Karpas-422 (cell line): ENCODE measurements around the gene LBHD2. TPM values are rescaled to one million over a fixed set of nuclear protein-coding genes. Genes with fewer than 3 reads are reported as not detected.

Experiments used
- DNase-seq: peaks from one replicate; pipeline ENCODE4 v3.0.0-alpha.2; 2015
- H2AFZ ChIP-seq: fragments of 200-600 bp; sonication (generic); 2 replicates; pipeline ENCODE4 v1.6.1; 2014; ENCODE audit warnings: antibody characterized with exemption, low read length, mixed read lengths
- H3K27ac ChIP-seq: fragments of 200-600 bp; sonication (generic); 2 replicates; pipeline ENCODE4 v1.5.1; 2014; ENCODE audit warnings: mild to moderate bottlenecking, low read length, moderate library complexity
- H3K27me3 ChIP-seq: fragments of 200-600 bp; sonication (generic); 2 replicates; pipeline ENCODE4 v1.6.1; 2014; ENCODE audit warnings: low read length, mixed read lengths
- H3K36me3 ChIP-seq: fragments of 200-600 bp; sonication (generic); 2 replicates; pipeline ENCODE4 v1.6.1; 2014; ENCODE audit warnings: low read length, mixed read lengths; ENCODE audit not compliant: insufficient read depth
- H3K4me1 ChIP-seq: fragments of 200-600 bp; sonication (generic); 2 replicates; pipeline ENCODE4 v1.6.1; 2014; ENCODE audit warnings: mild to moderate bottlenecking, low read length, mixed read lengths
- H3K4me2 ChIP-seq: fragments of 200-600 bp; sonication (generic); 2 replicates; pipeline ENCODE4 v1.6.1; 2014; ENCODE audit warnings: low read length, low read depth, mild to moderate bottlenecking; ENCODE audit not compliant: poor library complexity, severe bottlenecking
- H3K4me3 ChIP-seq: fragments of 200-600 bp; sonication (generic); 2 replicates; pipeline ENCODE4 v1.5.1; 2014; ENCODE audit warnings: mild to moderate bottlenecking, antibody characterized with exemption, low read length, mixed read lengths
- H3K79me2 ChIP-seq: fragments of 200-600 bp; sonication (generic); 2 replicates; pipeline ENCODE4 v1.6.1; 2014; ENCODE audit warnings: mild to moderate bottlenecking, low read length, mixed read lengths
- H3K9ac ChIP-seq: fragments of 200-600 bp; sonication (generic); 2 replicates; pipeline ENCODE4 v1.6.0; 2014; ENCODE audit warnings: low read length
- H3K9me2 ChIP-seq: fragments of 200-600 bp; sonication (generic), shearing (Covaris generic); replicated peaks from 2 replicates; pipeline ENCODE4 v1.6.0; 2014; ENCODE audit warnings: mild to moderate bottlenecking, low read length, moderate library complexity; ENCODE audit not compliant: insufficient read depth
- H3K9me3 ChIP-seq: fragments of 300-700, 200-600 bp; sonication (generic); 2 replicates; pipeline ENCODE4 v1.6.1; 2014; ENCODE audit warnings: low read length, mixed read lengths
- H4K20me1 ChIP-seq: fragments of 200-600 bp; sonication (generic); 2 replicates; pipeline ENCODE4 v1.6.1; 2014; ENCODE audit warnings: mild to moderate bottlenecking, antibody characterized with exemption, low read length, low read depth; ENCODE audit not compliant: insufficient read depth
- total RNA-seq: library from RNA; depleted of rRNA; stranded (reverse); fragments of >200 nt; shearing (Covaris generic); gene quantifications from 2 replicates; pipeline ENCODE4 v1.2.3, GENCODE V29; 2014; ENCODE audit warnings: low replicate concordance

Gene LBHD2
- total RNA-seq, 1 experiment from 2014 or later, result not detected

DNA sequence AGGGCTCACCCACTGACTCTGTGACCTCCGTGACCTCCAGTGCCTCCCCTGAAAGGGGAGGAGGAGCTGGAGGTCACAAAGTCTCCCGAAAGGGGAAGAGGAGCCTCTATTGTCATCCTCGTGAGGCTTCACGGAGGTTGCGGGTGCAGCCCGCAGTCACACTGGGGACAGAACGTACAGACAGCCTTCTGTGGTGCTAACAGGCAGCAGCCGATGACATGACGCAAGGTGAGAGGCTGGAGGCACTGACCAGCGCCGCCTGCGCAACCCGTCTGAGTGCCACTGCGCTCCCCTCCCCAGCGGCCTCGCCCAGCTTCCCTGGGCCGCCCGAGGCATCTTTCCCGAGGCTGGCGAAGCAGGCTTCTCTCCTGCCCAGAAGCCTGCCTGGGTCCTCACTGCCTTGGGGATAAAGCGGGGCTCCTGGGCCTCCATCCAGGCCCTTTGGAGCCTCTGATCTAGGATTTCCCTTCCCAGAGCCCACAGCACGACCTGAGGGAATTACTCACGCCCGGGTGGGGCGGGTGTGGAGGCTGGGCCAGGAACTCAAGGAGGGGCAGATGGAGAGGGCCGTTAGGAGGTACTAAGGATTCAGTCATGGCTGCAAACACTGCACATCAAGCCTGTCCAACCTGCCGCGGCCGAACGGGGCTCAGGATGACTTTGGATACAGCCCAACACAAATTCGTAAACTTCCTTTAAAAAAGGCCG lies 12.3 kb upstream of the LBHD2 start:
- Histone ChIP-seq H3K27ac (no peak overlapping the region), H3K4me2 (no peak overlapping the region), H4K20me1 (no peaks in the 10 kb centered on the region; the same call in 1 of the 2 replicates), H3K4me3 (no peak overlapping the region), H3K36me3 (no peaks in the 10 kb centered on the region), H3K79me2 (no peaks in the 10 kb centered on the region), H3K9ac (no peak overlapping the region), H2AFZ (no peak overlapping the region), H3K27me3 (no peaks in the 10 kb centered on the region), H3K9me3 (no peaks in the 10 kb centered on the region), H3K9me2 (no peaks in the 10 kb centered on the region), H3K4me1 (peaks cover 9% of the 10 kb centered on the region)
- no peak for DNase-seq

DNA sequence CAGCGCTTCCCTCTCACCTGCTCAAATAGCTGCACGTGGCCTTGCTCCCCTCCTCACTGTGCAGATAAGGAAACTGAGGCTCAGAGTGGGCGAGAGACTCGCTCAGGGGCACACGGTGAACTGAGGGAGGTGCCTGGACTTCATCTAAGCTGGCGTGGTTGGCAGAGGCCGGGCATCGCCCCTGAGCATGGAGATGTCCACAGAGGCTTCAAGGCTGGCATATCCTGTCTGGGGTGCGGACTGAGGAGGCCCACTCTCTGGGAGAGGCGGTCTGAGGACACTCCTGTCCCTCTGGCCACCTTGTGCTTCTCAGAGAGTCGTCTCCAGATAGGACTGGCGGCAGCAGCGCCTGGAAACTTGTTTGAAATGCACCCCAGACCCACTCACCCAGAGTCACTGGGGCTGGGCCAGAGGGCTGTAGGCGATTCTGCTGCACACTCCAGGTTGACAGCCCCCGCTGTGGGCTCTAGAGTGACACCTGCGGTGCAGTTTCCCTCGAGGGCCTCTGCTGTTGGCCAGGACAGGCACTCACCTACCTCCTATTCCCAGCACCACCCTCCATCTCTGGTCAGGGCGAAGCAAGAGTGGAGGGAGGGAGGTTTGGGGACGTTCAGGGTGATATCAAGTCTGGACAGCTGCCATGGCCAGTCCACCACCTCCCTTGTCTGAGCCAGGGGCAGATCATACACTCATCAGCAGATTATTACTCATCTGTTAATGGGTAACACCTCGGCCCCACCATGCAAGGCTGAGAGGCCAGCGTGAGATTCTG lies 11.2 kb upstream of the LBHD2 start:
- H3K4me2 ChIP-seq, result no peak overlapping the region
- no peaks in the 10 kb centered on the region; the same call in 1 of the 2 replicates for H4K20me1 ChIP-seq

DNA sequence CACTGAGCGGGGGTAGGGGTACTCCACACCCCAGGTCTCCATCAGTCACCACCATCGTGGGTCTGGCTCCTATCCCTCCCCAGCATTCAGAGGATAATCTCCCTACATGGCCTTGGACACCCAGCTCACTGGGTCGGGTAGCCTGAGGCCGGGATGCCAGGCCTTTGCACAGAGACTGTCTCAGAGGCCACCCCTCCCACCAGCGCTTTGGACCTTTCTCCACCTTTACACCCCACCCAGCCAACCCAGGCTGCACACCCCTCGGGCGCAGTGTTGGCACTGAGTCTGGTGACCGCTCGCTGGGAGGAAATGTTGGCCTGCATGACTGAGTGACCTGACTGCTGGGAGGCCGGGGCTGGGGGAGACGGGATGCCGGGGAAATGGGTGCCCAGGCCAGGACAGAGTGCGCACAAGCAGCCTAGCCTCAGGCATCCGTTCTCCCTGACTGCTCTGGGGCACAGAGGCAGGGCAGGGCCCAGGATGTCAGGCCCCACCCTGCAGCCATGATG lies 10.6 kb upstream of the LBHD2 start:
- no peak for DNase-seq
- H4K20me1 ChIP-seq, result no peaks in the 10 kb centered on the region; the same call in 1 of the 2 replicates
- H3K4me1 ChIP-seq, result peaks cover 9% of the 10 kb centered on the region
- H3K4me2 ChIP-seq, result no peak overlapping the region
- no peaks in the 10 kb centered on the region for H3K79me2 ChIP-seq
- no peak overlapping the region for H3K4me3 ChIP-seq
- H3K9ac ChIP-seq, result no peak overlapping the region
- no peaks in the 10 kb centered on the region for H3K27me3 ChIP-seq
- no peaks in the 10 kb centered on the region for H3K9me2 ChIP-seq
- no peaks in the 10 kb centered on the region for H3K9me3 ChIP-seq
- H3K27ac ChIP-seq, result no peak overlapping the region
- H2AFZ ChIP-seq, result no peak overlapping the region
- H3K36me3 ChIP-seq, result no peaks in the 10 kb centered on the region

More for the DNA sequence above, 11.2 kb upstream of the LBHD2 start:
- DNase-seq, result no peak
- no peak overlapping the region for H3K9ac ChIP-seq
- H2AFZ ChIP-seq, result no peak overlapping the region
- no peaks in the 10 kb centered on the region for H3K36me3 ChIP-seq
- no peaks in the 10 kb centered on the region for H3K79me2 ChIP-seq
- H3K9me2 ChIP-seq, result no peaks in the 10 kb centered on the region
- H3K4me3 ChIP-seq, result no peak overlapping the region
- H3K27me3 ChIP-seq, result no peaks in the 10 kb centered on the region
- peaks cover 9% of the 10 kb centered on the region for H3K4me1 ChIP-seq
- no peak overlapping the region for H3K27ac ChIP-seq
- no peaks in the 10 kb centered on the region for H3K9me3 ChIP-seq

DNA sequence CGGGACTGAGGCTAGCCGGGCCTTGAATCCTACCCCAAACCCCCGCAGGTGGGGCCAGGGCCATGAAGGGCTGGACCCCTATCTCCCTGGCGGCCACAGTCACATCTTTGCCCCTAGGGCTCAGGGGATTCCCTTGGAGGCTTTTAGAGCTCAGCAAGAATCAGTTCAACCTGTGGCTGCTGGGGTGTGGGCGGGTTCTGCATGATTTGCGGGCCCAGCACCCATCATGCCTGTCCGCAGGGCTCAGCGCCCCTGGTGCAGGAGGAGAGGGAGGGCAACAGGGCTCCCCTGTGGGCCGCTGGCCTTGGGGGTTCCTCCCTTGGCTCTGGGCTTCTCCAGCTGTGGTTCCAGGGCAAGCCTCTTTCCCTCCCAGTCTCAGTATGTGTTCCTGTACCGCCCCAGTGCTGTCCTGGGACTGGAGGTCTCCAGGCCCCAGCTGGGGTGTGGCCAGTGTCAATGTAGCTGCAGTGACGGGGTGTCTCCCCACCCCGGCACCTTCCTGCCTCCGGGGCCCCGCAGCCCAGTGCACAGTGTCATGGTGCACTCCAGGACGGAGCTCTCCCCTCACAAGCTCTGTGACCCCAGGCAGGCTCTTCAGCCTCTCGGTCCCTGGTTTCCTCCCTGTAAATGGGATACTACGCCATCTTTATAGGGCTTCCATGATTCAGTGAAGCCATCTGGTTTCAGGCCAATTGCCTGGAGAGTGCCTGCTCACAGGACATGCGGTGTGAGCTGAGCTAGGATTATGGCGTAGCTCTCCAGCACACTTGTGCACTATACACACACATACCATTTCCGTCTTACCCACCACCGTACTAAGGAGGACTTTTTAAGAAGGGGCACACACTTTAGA lies 9.9 kb upstream of the LBHD2 start:
- Histone ChIP-seq H3K4me2 (no peak overlapping the region), H3K9me2 (no peaks in the 10 kb centered on the region), H3K4me3 (no peak overlapping the region), H3K9me3 (no peaks in the 10 kb centered on the region), H3K79me2 (no peaks in the 10 kb centered on the region), H3K9ac (no peak overlapping the region), H2AFZ (no peak overlapping the region), H3K36me3 (no peaks in the 10 kb centered on the region), H4K20me1 (no peaks in the 10 kb centered on the region; the same call in 1 of the 2 replicates), H3K4me1 (peaks cover 9% of the 10 kb centered on the region), H3K27ac (no peak overlapping the region), H3K27me3 (no peaks in the 10 kb centered on the region)
- DNase-seq, result no peak

DNA sequence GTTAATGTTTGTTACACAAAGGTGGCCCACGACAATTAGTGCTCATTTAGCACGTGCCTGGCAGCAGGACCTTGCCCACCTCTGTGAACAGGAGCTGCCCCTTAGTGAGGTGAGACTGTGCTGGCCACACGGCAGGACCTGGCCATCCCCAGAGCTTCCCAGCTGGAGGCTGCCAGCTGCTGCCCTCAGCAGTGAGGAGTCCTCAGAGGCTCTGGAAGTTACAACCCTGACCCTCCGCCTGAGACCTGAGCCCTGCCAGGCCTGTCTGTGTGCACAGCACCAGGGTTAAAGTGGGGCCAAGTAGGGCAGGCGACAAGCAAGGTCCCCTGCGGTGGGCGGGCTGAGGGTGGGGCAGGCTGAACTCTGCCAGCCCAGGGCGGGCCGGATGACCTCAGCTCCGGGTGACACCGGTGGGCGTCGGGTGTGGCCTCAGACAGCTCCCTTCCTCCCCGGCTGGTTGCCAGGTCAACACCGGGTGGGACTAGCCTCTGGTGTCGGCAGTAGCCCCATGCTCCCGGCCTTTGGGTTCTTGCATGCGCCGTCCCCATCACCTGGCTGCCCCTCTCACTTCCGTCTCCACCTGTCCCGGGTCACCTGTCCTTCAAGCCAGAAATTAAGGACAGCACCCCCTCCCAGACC lies 9.2 kb upstream of the LBHD2 start:
- no peak overlapping the region for H2AFZ ChIP-seq
- H3K36me3 ChIP-seq, result no peaks in the 10 kb centered on the region
- H3K79me2 ChIP-seq, result no peaks in the 10 kb centered on the region
- H3K9me2 ChIP-seq, result no peaks in the 10 kb centered on the region
- no peak for DNase-seq
- peak overlapping the region; percentile 60 for H3K4me2 ChIP-seq
- peaks cover 9% of the 10 kb centered on the region for H3K4me1 ChIP-seq
- H3K27ac ChIP-seq, result no peak overlapping the region
- H3K9me3 ChIP-seq, result no peaks in the 10 kb centered on the region
- no peaks in the 10 kb centered on the region; the same call in 1 of the 2 replicates for H4K20me1 ChIP-seq
- H3K9ac ChIP-seq, result no peak overlapping the region
- no peaks in the 10 kb centered on the region for H3K27me3 ChIP-seq
- no peak overlapping the region for H3K4me3 ChIP-seq

DNA sequence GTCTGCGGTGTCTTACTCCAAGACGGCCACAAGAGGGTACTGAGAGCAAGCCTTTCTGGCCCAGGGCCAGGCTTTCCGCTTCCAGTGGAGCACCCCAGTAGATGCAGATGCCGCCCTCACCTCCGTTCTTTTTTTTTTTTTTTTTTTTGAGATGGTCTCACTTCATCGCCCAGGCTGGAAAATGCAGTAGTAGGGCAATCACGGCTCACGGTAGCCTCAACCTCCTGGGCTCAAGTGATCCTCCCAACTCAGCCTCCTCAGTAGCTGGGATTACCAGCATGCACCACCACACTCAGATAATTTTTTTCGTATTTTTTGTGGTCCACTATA lies 5.6 kb upstream of the LBHD2 start:
- H2AFZ ChIP-seq, result no peak overlapping the region
- no peak overlapping the region for H3K27ac ChIP-seq
- H3K4me2 ChIP-seq, result no peak overlapping the region

DNA sequence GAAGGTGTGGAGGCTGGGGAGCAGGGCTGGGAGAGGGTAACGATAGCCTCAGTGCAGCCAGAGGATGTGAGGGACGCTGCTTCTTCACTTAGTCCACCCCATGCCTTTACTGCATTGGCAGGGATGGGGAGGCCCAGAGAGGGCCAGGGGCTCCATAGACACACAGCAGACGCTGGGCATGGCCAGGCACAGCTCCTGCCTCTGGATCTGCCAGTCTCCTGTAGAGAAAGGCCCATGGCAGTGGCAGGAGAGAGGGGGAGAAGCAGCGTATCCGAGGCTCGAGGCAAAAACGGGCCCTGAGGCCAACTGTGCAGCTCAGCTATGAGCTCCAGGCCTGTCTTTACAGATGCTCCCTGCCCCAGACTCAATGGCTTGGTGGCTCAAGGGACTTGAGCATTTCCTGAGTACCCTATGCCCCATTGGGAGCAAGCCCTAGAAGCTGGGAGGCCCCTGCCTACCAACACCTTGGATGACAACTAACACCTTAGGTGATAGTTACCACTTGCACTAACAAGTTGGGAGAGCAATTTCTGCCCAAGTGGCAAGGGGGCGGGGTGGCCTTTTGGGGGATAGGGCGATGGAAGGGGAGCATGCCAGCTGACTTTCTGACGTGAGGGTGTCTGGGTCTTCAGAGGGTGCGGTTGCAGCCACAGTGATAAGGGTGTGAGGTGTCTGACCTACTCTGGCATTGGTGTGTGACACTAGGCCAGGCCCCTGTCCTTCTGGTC lies 5.0 kb upstream of the LBHD2 start:
- no peak for DNase-seq
- H3K9ac ChIP-seq, result no peak overlapping the region
- H3K27ac ChIP-seq, result no peak overlapping the region
- no peaks in the 10 kb centered on the region for H3K36me3 ChIP-seq
- no peak overlapping the region for H3K4me3 ChIP-seq
- H3K9me3 ChIP-seq, result no peaks in the 10 kb centered on the region
- no peaks in the 10 kb centered on the region for H3K79me2 ChIP-seq
- H3K4me1 ChIP-seq, result peaks cover 9% of the 10 kb centered on the region
- no peaks in the 10 kb centered on the region for H3K27me3 ChIP-seq
- H3K9me2 ChIP-seq, result no peaks in the 10 kb centered on the region
- no peak overlapping the region for H2AFZ ChIP-seq
- no peak overlapping the region for H3K4me2 ChIP-seq
- no peaks in the 10 kb centered on the region; the same call in 1 of the 2 replicates for H4K20me1 ChIP-seq

More for the DNA sequence above, 5.6 kb upstream of the LBHD2 start:
- Histone ChIP-seq H3K9ac (no peak overlapping the region), H3K79me2 (no peaks in the 10 kb centered on the region), H3K9me2 (no peaks in the 10 kb centered on the region), H3K27me3 (no peaks in the 10 kb centered on the region), H3K4me1 (peaks cover 9% of the 10 kb centered on the region), H3K36me3 (no peaks in the 10 kb centered on the region), H4K20me1 (no peaks in the 10 kb centered on the region; the same call in 1 of the 2 replicates), H3K9me3 (no peaks in the 10 kb centered on the region), H3K4me3 (no peak overlapping the region)
- peak; percentile 95 for DNase-seq
